H1 (cell line): ENCODE data around the gene FBLN2.

Experiments used
- EZH2 ChIP-seq: fragments of 200-600 bp; sonication (generic); IDR thresholded peaks from 2 replicates; pipeline ENCODE4 v1.7.1; 2012; ENCODE audit warnings: low read depth, mild to moderate bottlenecking, moderate library complexity, low read length, inconsistent platforms; ENCODE audit not compliant: severe bottlenecking
- RAD21 ChIP-seq, 2 experiments: IDR thresholded peaks in 1 of 2; conservative IDR thresholded peaks in 1 of 2; 2 replicates each; pipeline ENCODE4 v1.6.1; 2011; ENCODE audit warnings: low read depth in 2 of 2, low read length in 2 of 2, improper control_type of control experiment in 1 of 2, inconsistent platforms in 1 of 2, mild to moderate bottlenecking in 1 of 2, moderate library complexity in 1 of 2
- SIN3A ChIP-seq, 2 experiments: IDR thresholded peaks in 1 of 2; conservative IDR thresholded peaks in 1 of 2; 2 replicates each; pipeline ENCODE4 v1.6.1; 2011 to 2012; ENCODE audit warnings: low read length in 2 of 2, improper control_type of control experiment in 1 of 2, low read depth in 1 of 2, mild to moderate bottlenecking in 1 of 2
- TF ChIP-seq, protein P1 (sequence below), 3 experiments: IDR thresholded peaks; 1 replicate in 2 of 3; 2 replicates in 1 of 3; pipeline versions ENCODE4 v1.5.1 to v1.6.1; 2011; ENCODE audit warnings: low read length in 3 of 3, mild to moderate bottlenecking in 3 of 3, inconsistent platforms in 2 of 3, low read depth in 1 of 3, moderate library complexity in 1 of 3; ENCODE audit not compliant: insufficient read depth in 1 of 3; ENCODE audit errors: control extremely low read depth in 1 of 3

DNA sequence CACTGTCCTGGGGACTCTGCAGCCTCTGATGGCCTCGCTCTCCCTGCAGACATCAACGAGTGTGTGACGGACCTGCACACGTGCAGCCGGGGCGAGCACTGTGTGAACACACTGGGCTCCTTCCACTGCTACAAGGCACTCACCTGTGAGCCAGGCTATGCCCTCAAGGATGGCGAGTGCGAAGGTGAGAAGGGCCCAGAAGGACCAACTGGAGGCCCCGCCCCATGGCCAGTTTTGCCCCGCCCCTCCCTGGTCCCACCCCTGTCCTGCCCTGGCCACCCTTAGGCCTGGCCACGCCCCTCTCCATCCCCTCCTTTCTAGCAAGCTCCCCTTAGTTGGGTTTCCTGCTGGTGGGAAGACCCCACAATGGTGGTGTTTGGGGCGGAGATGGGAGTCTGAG, 77.5 kb downstream of the FBLN2 start:
- TF ChIP-seq EZH2 = no peak
- TF ChIP-seq, protein P1, sequence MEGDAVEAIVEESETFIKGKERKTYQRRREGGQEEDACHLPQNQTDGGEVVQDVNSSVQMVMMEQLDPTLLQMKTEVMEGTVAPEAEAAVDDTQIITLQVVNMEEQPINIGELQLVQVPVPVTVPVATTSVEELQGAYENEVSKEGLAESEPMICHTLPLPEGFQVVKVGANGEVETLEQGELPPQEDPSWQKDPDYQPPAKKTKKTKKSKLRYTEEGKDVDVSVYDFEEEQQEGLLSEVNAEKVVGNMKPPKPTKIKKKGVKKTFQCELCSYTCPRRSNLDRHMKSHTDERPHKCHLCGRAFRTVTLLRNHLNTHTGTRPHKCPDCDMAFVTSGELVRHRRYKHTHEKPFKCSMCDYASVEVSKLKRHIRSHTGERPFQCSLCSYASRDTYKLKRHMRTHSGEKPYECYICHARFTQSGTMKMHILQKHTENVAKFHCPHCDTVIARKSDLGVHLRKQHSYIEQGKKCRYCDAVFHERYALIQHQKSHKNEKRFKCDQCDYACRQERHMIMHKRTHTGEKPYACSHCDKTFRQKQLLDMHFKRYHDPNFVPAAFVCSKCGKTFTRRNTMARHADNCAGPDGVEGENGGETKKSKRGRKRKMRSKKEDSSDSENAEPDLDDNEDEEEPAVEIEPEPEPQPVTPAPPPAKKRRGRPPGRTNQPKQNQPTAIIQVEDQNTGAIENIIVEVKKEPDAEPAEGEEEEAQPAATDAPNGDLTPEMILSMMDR (IDR thresholded peaks at IDR 0.05; ENCODE audit: control extremely low read depth in 1 of 3, insufficient read depth in 1 of 3, low read depth in 1 of 3, low read length in 3 of 3) = no peak
- TF ChIP-seq RAD21 (IDR thresholded peaks at IDR 0.05 in 1 of 2, conservative IDR thresholded peaks at IDR 0.05 in 1 of 2; ENCODE audit: low read depth in 2 of 2, low read length in 2 of 2) = no peak
- no peak for TF ChIP-seq SIN3A (conservative IDR thresholded peaks at IDR 0.05 in 1 of 2, IDR thresholded peaks at IDR 0.05 in 1 of 2; ENCODE audit: low read depth in 1 of 2, low read length in 2 of 2)
